WTC11 (cell line): ENCODE data around the gene CD300LG.
"Not testable (repeated sequence)": the region's sequence is repeated elsewhere in the genome, so short reads cannot be mapped to it uniquely, and the experiment has no call there.

ENCODE experiments used
- CTCF ChIP-seq: fragments of 200-600 bp; IDR thresholded peaks from 2 replicates; pipeline ENCODE4 v1.8.0; 2022; ENCODE audit warnings: antibody characterized with exemption
- GABPB1 ChIP-seq: sonication (generic); formaldehyde crosslinking; IDR thresholded peaks from 2 replicates; pipeline ENCODE4 v1.8.1; 2023; ENCODE audit warnings: mild to moderate bottlenecking, missing genetic modification reagents
- TEAD4 ChIP-seq: sonication (generic); formaldehyde crosslinking; IDR thresholded peaks from 2 replicates; pipeline ENCODE4 v1.8.0; 2022; ENCODE audit warnings: mild to moderate bottlenecking, missing genetic modification reagents
- ZNF512 ChIP-seq: sonication (generic); formaldehyde crosslinking; IDR thresholded peaks from 2 replicates; pipeline ENCODE4 v1.8.1; 2022; ENCODE audit warnings: missing genetic modification reagents, borderline replicate concordance

- not testable (repeated sequence) for TF ChIP-seq TEAD4 (CRISPR knock-in tag); ZNF512 (CRISPR knock-in tag); GABPB1 (CRISPR knock-in tag); CTCF
Measured at GRCh38 chr17:43894494-43894893, 47.5 kb downstream of the CD300LG start.
